Mucosa of gallbladder (tissue), 1 donor: ENCODE measurements around the gene MYOF. TPM values are rescaled to one million over a fixed set of nuclear protein-coding genes. Genes with fewer than 3 reads are reported as not detected.
"Not testable (repeated sequence)": the region's sequence is repeated elsewhere in the genome, so short reads cannot be mapped to it uniquely, and the experiment has no call there.

Source experiments
- DNase-seq: peaks from one replicate; pipeline ENCODE4 v3.0.0-alpha.2; 2020; ENCODE audit warnings: low spot score
- total RNA-seq: library from RNA; stranded (reverse); gene quantifications from one replicate; pipeline ENCODE4 v1.2.1, GENCODE V29; 2021
- donor health status: DM: no; HTN: no; CAD: no.

MYOF gene
- total RNA-seq, 1 donor from 2014 or later = 99.3 TPM

DNA sequence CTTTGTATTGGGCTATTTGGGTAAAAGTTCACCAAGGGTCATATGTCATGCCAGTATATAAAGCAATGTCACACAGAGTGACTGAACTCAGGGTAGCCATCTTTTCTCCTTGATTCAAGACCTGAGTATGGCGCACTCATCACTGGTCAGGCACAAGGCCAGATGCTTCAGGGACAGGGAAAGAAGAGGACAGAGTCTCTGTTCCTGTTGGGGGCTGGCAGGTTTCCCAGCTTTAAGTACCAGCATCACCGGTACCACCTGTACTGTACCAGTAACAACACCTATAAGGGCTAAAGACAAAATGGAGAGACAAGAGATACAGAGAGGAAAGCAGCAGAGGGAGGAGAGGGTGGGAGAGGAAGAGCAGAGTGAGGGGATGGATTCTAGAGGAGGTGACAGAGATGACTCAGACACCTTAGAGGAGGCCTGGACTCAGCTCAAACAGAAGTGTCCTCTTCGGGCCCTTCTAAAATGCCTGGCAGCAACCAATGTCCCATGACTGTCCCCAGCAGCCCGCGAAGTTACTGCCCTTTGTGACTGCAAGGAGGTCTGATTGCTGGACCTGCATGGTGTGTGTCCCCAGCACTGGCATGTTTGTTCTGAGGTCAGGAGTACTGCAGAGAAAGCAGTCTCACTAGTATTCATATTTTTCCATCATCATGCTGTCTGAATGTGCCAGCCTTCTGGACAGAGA is 191.3 kb downstream of the MYOF start:
- no peak for DNase-seq

DNA sequence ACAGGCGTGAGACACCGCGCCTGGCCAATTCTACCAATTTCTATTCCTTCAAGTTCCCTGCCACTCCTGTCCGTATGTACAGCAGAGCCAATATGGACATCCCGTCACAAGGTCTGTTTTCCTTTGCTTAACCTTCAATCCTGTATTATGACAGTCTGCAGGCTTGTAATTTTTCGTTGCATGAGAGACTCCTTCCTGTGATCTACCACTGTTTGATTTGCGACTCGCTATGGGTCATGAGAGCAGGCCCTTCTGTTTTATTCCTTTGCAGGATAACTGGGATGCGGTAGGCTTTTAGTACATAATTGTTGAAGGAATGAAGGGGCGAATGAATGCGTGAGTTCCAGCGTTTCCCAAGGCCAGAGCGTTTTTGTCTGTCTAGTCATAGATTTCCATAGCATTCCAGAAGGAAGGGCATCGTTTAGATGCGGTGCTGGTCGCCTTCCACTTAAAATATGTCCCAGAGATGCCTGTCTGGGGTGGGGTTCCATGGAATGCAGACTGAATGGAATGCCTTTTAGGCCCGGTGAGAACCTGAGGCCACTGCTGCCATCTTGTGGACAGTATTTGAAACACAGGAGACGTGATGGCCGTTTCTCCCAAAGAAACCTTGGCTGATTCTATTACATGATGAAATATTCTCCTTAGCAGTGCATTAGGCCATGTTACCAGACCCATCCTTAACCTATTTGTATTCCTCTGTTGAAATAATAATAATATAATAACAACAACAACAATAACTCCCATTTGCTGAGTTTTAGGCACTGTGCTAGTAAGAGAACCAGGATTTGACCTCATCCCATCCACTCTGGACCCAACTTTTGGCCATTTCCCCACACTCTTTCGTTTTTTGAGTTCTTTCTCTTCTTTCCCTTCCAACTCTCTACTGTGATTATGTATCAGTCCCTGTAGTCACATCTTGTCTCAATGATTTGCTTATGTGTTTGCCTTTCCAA is 193.2 kb downstream of the MYOF start:
- peak; percentile 85 for DNase-seq

GRCh38 chr10:93287775-93288174 is 194.4 kb downstream of the MYOF start:
- DNase-seq = no peak

DNA sequence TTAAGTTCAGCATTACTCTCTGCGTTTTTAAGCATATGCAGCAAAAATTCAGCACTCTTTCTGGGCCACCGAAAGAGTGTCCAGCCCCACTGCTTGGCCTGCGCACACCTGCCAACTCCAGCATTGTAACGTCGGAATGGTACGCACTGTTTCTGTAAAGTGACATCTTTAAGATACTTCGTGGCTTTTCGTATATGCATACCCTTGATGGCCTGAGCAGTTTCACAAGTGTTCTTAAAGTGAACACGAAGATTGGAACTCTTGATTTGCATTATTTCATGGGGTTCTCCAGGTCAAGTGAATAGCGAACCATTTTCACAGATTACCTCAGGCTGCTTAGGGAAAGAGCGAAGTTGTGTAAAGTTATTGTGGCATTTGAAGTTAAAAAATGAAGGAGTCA is 197.9 kb downstream of the MYOF start:
- DNase-seq = not testable (repeated sequence)

DNA sequence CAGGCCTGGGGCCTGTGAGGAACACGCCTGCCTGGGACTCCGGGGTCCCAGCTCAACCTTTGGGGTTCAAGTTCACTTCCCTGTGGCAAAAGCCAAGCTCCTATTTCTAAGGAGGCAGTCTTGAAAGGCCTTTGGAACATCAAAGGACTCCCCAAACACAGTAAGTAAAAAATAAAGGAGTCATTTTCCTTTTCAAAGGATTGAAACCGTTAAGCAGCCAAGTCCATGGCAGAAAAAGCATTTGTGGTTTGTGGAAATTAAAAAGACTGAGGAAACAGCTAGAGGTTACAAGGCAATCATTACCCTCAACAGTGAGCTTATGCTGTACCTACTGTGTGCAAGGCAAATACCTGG is 200.8 kb downstream of the MYOF start:
- no peak for DNase-seq

DNA sequence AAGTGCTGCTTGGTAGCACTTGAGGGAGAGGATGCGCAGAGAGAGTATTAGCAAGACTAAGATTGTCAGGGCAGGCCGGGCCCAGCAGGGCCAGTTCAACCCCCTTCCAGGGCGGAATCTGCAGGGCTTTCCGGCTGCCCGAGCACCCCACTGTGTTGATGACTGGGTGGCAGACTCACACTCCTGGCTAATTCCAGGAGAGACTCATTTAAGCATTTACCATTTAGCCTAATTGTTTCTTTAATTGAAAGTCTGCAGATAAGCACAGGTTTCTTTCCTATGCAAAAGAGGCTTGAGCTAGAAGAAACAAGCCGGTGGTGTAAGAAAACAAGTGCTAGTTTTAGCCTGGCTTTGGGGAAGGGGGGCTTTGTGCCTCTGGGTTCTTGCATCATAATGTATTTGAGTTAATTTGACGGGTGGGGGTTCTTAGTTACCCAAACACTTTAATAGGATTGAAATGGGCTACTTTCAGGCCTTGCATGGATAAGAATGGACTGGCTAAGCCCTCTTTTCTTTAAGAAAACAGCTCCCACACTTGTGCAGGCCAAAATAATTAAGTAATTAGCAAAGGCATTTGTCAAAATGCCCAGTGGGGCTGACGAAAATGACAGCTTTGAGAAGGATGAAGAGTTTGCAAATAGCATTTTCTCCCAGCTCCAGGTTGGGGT is 201.3 kb downstream of the MYOF start:
- no peak for DNase-seq

GRCh38 chr10:93280121-93280698 is 201.9 kb downstream of the MYOF start:
- no peak for DNase-seq

DNA sequence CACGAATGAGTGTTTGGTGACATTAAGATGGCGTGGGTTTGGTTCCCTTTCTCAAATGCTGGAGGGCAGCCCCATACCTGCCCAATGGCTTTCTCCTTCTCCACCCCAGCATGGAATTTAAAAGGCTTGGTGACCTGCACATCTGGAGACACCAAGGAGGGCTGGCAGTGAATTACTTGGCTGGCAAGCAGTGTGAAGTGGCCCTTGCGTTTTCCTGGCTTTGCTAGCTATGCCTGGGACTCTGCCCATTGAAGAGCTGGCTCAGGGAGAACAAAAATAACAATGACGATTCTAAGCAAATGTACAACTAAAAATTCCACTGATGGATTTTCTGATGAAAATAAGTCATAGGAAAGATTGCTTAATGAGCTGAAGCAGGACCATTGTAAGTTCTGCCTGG is 204.8 kb downstream of the MYOF start:
- no peak for DNase-seq

DNA sequence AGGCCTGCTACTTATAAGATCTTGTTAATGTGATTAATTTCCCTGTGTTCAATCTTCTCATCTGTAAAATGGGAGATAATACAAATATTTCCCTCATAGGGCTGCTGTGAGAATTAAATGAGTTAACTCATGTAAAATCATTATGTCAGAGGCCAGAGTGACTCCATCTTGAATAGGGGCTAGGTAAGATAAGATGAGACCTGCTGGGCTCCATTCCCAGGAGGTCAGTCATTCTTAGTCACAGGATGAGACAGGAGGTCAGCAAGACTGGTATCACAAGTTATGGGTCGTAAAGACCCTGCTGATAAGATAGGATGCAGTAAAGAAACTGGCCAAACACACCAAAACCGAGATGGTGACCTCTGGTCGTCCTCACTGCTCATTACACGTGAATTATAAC is 207.7 kb downstream of the MYOF start:
- no peak for DNase-seq

- DNase-seq = no peak
Measured at GRCh38 chr10:93272884-93273675, 209.1 kb downstream of the MYOF start.

GRCh38 chr10:93271347-93271746 is 210.8 kb downstream of the MYOF start:
- DNase-seq = no peak

DNA sequence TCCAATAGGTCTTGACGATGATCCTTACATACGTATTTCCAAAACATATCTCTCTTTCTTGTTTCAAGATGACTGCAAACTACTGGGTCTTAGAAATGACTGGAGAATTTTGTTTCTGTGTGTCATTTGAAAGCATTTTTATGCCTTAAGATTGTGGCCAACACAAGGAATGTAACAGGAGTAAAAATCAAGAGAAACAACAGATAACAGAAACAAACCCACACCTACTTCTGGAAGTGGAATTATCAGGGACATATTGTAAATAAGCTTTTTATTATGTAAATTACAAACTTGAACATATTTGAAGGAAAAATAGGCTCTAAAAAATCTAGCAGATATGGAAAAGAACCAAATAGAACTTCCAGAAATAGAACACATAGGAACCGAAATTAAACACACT is 212.9 kb downstream of the MYOF start:
- DNase-seq = no peak

GRCh38 chr10:93268021-93268420 is 214.1 kb downstream of the MYOF start:
- DNase-seq = no peak

GRCh38 chr10:93267521-93267920 is 214.6 kb downstream of the MYOF start:
- DNase-seq = no peak

GRCh38 chr10:93266858-93267257 is 215.3 kb downstream of the MYOF start:
- no peak for DNase-seq

- no peak for DNase-seq
Measured at GRCh38 chr10:93261961-93262610, 220.0 kb downstream of the MYOF start.

DNA sequence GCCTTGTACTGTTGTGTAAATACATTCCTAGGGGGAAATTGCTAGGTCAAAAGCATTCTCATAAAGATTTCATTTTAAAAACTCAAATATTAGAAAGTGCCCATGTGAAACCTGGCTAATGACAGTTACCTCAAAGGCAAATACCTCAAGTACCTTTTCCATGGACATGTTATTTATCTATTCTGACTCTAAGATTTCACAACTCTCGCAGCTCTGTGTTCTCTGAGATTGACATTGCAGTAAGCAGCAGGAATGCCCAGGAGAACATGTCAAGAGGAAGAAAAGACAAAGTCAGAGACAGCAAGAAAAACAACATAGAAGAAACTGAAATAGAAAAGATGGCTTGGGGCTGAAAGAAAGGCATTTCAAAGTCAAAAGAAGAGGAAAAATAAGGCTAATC is 221.0 kb downstream of the MYOF start:
- DNase-seq = no peak

- DNase-seq = no peak
Measured at GRCh38 chr10:93259126-93259525, 223.0 kb downstream of the MYOF start.
